HL-60 (cell line): ENCODE results near the gene KAZN.

Experiments used
- CTCF ChIP-seq: IDR thresholded peaks from one replicate; pipeline ENCODE4 v1.5.1; 2011; ENCODE audit warnings: low read length, control low read depth, inconsistent platforms; ENCODE audit not compliant: insufficient read depth
- POLR2AphosphoS5 ChIP-seq: IDR thresholded peaks from 2 replicates; pipeline ENCODE4 v1.6.1; 2012; ENCODE audit warnings: low read depth
- TF ChIP-seq, protein P1 (sequence below): IDR thresholded peaks from 2 replicates; pipeline ENCODE4 v1.6.1; 2012; ENCODE audit warnings: low read depth; ENCODE audit not compliant: insufficient replicate concordance

- TF ChIP-seq CTCF (no peak), POLR2AphosphoS5 (no peak)
- TF ChIP-seq, protein P1, sequence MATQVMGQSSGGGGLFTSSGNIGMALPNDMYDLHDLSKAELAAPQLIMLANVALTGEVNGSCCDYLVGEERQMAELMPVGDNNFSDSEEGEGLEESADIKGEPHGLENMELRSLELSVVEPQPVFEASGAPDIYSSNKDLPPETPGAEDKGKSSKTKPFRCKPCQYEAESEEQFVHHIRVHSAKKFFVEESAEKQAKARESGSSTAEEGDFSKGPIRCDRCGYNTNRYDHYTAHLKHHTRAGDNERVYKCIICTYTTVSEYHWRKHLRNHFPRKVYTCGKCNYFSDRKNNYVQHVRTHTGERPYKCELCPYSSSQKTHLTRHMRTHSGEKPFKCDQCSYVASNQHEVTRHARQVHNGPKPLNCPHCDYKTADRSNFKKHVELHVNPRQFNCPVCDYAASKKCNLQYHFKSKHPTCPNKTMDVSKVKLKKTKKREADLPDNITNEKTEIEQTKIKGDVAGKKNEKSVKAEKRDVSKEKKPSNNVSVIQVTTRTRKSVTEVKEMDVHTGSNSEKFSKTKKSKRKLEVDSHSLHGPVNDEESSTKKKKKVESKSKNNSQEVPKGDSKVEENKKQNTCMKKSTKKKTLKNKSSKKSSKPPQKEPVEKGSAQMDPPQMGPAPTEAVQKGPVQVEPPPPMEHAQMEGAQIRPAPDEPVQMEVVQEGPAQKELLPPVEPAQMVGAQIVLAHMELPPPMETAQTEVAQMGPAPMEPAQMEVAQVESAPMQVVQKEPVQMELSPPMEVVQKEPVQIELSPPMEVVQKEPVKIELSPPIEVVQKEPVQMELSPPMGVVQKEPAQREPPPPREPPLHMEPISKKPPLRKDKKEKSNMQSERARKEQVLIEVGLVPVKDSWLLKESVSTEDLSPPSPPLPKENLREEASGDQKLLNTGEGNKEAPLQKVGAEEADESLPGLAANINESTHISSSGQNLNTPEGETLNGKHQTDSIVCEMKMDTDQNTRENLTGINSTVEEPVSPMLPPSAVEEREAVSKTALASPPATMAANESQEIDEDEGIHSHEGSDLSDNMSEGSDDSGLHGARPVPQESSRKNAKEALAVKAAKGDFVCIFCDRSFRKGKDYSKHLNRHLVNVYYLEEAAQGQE, result no peak
Measured at GRCh38 chr1:14592004-14592631, 6.4 kb upstream of the KAZN start.
